ENCODE data around the gene ING3. TPM values are rescaled to one million over a fixed set of nuclear protein-coding genes. Genes with fewer than 3 reads are reported as not detected.

ING3 gene
- total and polyA plus RNA-seq, 9 of the 15 experiments (the other 6 are each of a cell fraction or from before 2014, with no cell fraction given), result 22.8 to 233 (median 50.4) TPM

GRCh38 chr7:120987683-120988590 lies 37.4 kb downstream of the ING3 start (continued):
- TF ChIP-seq ZNF23 (CRISPR knock-in tag; IDR thresholded peaks at IDR 0.05), result no peak
- no peak for TF ChIP-seq ZNF282 (CRISPR knock-in tag; IDR thresholded peaks at IDR 0.05)
- TF ChIP-seq, protein P1, sequence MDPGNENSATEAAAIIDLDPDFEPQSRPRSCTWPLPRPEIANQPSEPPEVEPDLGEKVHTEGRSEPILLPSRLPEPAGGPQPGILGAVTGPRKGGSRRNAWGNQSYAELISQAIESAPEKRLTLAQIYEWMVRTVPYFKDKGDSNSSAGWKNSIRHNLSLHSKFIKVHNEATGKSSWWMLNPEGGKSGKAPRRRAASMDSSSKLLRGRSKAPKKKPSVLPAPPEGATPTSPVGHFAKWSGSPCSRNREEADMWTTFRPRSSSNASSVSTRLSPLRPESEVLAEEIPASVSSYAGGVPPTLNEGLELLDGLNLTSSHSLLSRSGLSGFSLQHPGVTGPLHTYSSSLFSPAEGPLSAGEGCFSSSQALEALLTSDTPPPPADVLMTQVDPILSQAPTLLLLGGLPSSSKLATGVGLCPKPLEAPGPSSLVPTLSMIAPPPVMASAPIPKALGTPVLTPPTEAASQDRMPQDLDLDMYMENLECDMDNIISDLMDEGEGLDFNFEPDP (CRISPR knock-in tag; IDR thresholded peaks at IDR 0.05), result 0 out of 2 replicates have a peak, but pooled peaks have one; percentile 29
- no peak for TF ChIP-seq ZNF644 (tag; IDR thresholded peaks at IDR 0.05; ENCODE audit: low read depth)
- TF ChIP-seq, protein P2, sequence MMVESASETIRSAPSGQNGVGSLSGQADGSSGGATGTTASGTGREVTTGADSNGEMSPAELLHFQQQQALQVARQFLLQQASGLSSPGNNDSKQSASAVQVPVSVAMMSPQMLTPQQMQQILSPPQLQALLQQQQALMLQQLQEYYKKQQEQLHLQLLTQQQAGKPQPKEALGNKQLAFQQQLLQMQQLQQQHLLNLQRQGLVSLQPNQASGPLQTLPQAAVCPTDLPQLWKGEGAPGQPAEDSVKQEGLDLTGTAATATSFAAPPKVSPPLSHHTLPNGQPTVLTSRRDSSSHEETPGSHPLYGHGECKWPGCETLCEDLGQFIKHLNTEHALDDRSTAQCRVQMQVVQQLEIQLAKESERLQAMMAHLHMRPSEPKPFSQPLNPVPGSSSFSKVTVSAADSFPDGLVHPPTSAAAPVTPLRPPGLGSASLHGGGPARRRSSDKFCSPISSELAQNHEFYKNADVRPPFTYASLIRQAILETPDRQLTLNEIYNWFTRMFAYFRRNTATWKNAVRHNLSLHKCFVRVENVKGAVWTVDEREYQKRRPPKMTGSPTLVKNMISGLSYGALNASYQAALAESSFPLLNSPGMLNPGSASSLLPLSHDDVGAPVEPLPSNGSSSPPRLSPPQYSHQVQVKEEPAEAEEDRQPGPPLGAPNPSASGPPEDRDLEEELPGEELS (CRISPR knock-in tag; IDR thresholded peaks at IDR 0.05; ENCODE audit: borderline replicate concordance), result no peak
- TF ChIP-seq NCOA6 (IDR thresholded peaks at IDR 0.05), result no peak
- TF ChIP-seq, protein P3, sequence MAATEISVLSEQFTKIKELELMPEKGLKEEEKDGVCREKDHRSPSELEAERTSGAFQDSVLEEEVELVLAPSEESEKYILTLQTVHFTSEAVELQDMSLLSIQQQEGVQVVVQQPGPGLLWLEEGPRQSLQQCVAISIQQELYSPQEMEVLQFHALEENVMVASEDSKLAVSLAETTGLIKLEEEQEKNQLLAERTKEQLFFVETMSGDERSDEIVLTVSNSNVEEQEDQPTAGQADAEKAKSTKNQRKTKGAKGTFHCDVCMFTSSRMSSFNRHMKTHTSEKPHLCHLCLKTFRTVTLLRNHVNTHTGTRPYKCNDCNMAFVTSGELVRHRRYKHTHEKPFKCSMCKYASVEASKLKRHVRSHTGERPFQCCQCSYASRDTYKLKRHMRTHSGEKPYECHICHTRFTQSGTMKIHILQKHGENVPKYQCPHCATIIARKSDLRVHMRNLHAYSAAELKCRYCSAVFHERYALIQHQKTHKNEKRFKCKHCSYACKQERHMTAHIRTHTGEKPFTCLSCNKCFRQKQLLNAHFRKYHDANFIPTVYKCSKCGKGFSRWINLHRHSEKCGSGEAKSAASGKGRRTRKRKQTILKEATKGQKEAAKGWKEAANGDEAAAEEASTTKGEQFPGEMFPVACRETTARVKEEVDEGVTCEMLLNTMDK (IDR thresholded peaks at IDR 0.05; ENCODE audit: borderline replicate concordance, insufficient read depth, low read depth, low read length, poor library complexity, severe bottlenecking), result peak; percentile 78
- no peak for TF ChIP-seq ZNF3 (CRISPR knock-in tag; IDR thresholded peaks at IDR 0.05)
- no peak for TF ChIP-seq CBFB (CRISPR knock-in tag; IDR thresholded peaks at IDR 0.05)
- TF ChIP-seq CBFA2T2 (conservative IDR thresholded peaks at IDR 0.05), result no peak
- TF ChIP-seq, protein P4, sequence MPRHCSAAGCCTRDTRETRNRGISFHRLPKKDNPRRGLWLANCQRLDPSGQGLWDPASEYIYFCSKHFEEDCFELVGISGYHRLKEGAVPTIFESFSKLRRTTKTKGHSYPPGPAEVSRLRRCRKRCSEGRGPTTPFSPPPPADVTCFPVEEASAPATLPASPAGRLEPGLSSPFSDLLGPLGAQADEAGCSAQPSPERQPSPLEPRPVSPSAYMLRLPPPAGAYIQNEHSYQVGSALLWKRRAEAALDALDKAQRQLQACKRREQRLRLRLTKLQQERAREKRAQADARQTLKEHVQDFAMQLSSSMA (CRISPR knock-in tag; IDR thresholded peaks at IDR 0.05), result no peak
- peak; percentile 39; the same call in 1 of the 2 replicates for TF ChIP-seq GATAD2B (IDR thresholded peaks at IDR 0.05; ENCODE audit: borderline replicate concordance)
- TF ChIP-seq, protein P5, sequence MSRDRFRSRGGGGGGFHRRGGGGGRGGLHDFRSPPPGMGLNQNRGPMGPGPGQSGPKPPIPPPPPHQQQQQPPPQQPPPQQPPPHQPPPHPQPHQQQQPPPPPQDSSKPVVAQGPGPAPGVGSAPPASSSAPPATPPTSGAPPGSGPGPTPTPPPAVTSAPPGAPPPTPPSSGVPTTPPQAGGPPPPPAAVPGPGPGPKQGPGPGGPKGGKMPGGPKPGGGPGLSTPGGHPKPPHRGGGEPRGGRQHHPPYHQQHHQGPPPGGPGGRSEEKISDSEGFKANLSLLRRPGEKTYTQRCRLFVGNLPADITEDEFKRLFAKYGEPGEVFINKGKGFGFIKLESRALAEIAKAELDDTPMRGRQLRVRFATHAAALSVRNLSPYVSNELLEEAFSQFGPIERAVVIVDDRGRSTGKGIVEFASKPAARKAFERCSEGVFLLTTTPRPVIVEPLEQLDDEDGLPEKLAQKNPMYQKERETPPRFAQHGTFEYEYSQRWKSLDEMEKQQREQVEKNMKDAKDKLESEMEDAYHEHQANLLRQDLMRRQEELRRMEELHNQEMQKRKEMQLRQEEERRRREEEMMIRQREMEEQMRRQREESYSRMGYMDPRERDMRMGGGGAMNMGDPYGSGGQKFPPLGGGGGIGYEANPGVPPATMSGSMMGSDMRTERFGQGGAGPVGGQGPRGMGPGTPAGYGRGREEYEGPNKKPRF (IDR thresholded peaks at IDR 0.05; ENCODE audit: low read depth, low read length), result no peak
- TF ChIP-seq CCAR2 (IDR thresholded peaks at IDR 0.05; ENCODE audit: low read depth, low read length), result no peak
- TF ChIP-seq, protein P6, sequence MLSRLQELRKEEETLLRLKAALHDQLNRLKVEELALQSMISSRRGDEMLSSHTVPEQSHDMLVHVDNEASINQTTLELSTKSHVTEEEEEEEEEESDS (CRISPR knock-in tag; IDR thresholded peaks at IDR 0.05), result no peak
- TF ChIP-seq TEAD1 (CRISPR knock-in tag; IDR thresholded peaks at IDR 0.05), result 0 out of 4 replicates have a peak, but pooled peaks of 1 of the 2 experiments have one; percentile 20
- no peak for TF ChIP-seq NR2C1 (IDR thresholded peaks at IDR 0.05)
- no peak for TF ChIP-seq NR2C1 (tag; IDR thresholded peaks at IDR 0.05)
